Keratinocyte (primary cell): Measurements from ENCODE around the gene KDSR. TPM values are rescaled to one million over a fixed set of nuclear protein-coding genes. Genes with fewer than 3 reads are reported as not detected.

Experiments used
- DNase-seq: peaks from one replicate; pipeline ENCODE4 v3.0.0-alpha.2; 2011; ENCODE audit warnings: low read depth, missing footprints, low spot score
- FAIRE-seq: peaks from 2 replicates; lab custom pipeline; 2011; peaks lifted over from hg19 to GRCh38; lab: Jason Lieb, UNC
- H2AFZ ChIP-seq: 2 replicates; pipeline ENCODE4 v1.6.0; 2012; ENCODE audit warnings: low read length, control low read depth, inconsistent platforms; ENCODE audit not compliant: control insufficient read depth
- H3K27ac ChIP-seq: 2 replicates; pipeline ENCODE4 v1.5.1; 2011; ENCODE audit warnings: low read length; ENCODE audit not compliant: control insufficient read depth, insufficient read depth
- H3K27me3 ChIP-seq: 3 replicates; pipeline ENCODE4 v1.6.0; 2011; ENCODE audit warnings: low read length; ENCODE audit not compliant: control insufficient read depth, insufficient read depth; ENCODE audit errors: extremely low read depth
- H3K36me3 ChIP-seq, 2 experiments: 2 replicates in 1 of 2; 3 replicates in 1 of 2; pipeline ENCODE4 v1.5.1; 2011; ENCODE audit warnings: low read length in 2 of 2, mild to moderate bottlenecking in 1 of 2; ENCODE audit not compliant: control insufficient read depth in 2 of 2, insufficient read depth in 2 of 2; ENCODE audit errors: extremely low read depth in 1 of 2
- H3K4me1 ChIP-seq: 3 replicates; pipeline ENCODE4 v1.5.1; 2011; ENCODE audit warnings: low read length; ENCODE audit not compliant: control insufficient read depth, insufficient read depth; ENCODE audit errors: extremely low read depth
- H3K4me2 ChIP-seq: 3 replicates; pipeline ENCODE4 v1.6.0; 2011; ENCODE audit warnings: low read depth, low read length; ENCODE audit not compliant: control insufficient read depth, insufficient read depth; ENCODE audit errors: extremely low read depth
- H3K4me3 ChIP-seq, 3 experiments: fragments of 200-600 bp in 1 of 3; sonication (generic) in 1 of 3; 2 replicates in 2 of 3; 3 replicates in 1 of 3; pipeline ENCODE4 v1.5.1; 2011 to 2016; ENCODE audit warnings: low read length in 3 of 3, mild to moderate bottlenecking in 3 of 3, control low read depth in 2 of 3, inconsistent platforms in 1 of 3, low read depth in 1 of 3, mixed read lengths in 1 of 3, mixed run types in 1 of 3, moderate library complexity in 1 of 3; ENCODE audit not compliant: control insufficient read depth in 2 of 3, insufficient read depth in 2 of 3; ENCODE audit errors: extremely low read depth in 1 of 3
- H3K79me2 ChIP-seq: 2 replicates; pipeline ENCODE4 v1.6.0; 2012; ENCODE audit warnings: low read length; ENCODE audit not compliant: control insufficient read depth, insufficient read depth
- H3K9ac ChIP-seq: 3 replicates; pipeline ENCODE4 v1.6.0; 2011; ENCODE audit warnings: low read length; ENCODE audit not compliant: control insufficient read depth, insufficient read depth; ENCODE audit errors: extremely low read depth
- H3K9me1 ChIP-seq: 3 replicates; pipeline ENCODE4 v1.6.0; 2011; ENCODE audit warnings: low read length; ENCODE audit not compliant: control insufficient read depth, insufficient read depth; ENCODE audit errors: extremely low read depth
- H3K9me3 ChIP-seq: 2 replicates; pipeline ENCODE4 v1.5.1; 2012; ENCODE audit warnings: low read depth, low read length; ENCODE audit not compliant: control insufficient read depth
- H4K20me1 ChIP-seq: 3 replicates; pipeline ENCODE4 v1.6.0; 2011; ENCODE audit warnings: low read length; ENCODE audit not compliant: control insufficient read depth, insufficient read depth; ENCODE audit errors: extremely low read depth
- EZH2 ChIP-seq: IDR thresholded peaks from one replicate; pipeline ENCODE4 v1.6.1; 2012; ENCODE audit warnings: inconsistent platforms, mild to moderate bottlenecking, low read length, moderate library complexity
- dilution Hi-C: fragments of 300-500 bp; cut with MboI; formaldehyde crosslinking; loops from one replicate; pipeline ENCODE4 v1.7.0; 2020; ENCODE audit warnings: low sequenced_read_pairs; ENCODE audit not compliant: extremely low pct_ligation_motif_present
- polyA plus RNA-seq, 5 experiments: library from polyadenylated mRNA; depleted of rRNA in 3 of 5; stranded (reverse) in 3 of 5; stranded (forward) in 1 of 5; unstranded in 1 of 5; fragments of >200 nt; gene quantifications; 1 replicate in 1 of 5; 2 replicates in 3 of 5; 3 replicates in 1 of 5; pipeline versions ENCODE4 v1.2.1 to v1.2.3, GENCODE V29; 2011 to 2012; ENCODE audit warnings: missing spikeins in 2 of 5, low read depth in 1 of 5, low replicate concordance in 1 of 5
- TF ChIP-seq, protein P1 (sequence below), 3 experiments: IDR thresholded peaks in 1 of 3; conservative IDR thresholded peaks in 1 of 3; optimal IDR thresholded peaks in 1 of 3; 2 replicates in 2 of 3; 3 replicates in 1 of 3; pipeline versions ENCODE3 to v1.5.1; 2011; ENCODE audit warnings: low read length in 3 of 3, mild to moderate bottlenecking in 3 of 3, moderate library complexity in 2 of 3, control low read depth in 1 of 3, inconsistent platforms in 1 of 3; ENCODE audit not compliant: insufficient read depth in 2 of 3; ENCODE audit errors: extremely low read depth in 1 of 3

The KDSR gene
- polyA plus RNA-seq, 1 donor (not counting 4 experiments of a cell fraction or from before 2014, with no cell fraction given) = 68.6 TPM

- no peaks in the 10 kb centered on the region for H3K9me3 ChIP-seq
- H3K4me3 ChIP-seq = no peak overlapping the region
- H3K9me1 ChIP-seq = no peaks in the 10 kb centered on the region
- no peak overlapping the region for H2AFZ ChIP-seq
- no peaks in the 10 kb centered on the region for H3K27me3 ChIP-seq
- H3K9ac ChIP-seq = no peak overlapping the region
- dilution Hi-C loops = loop anchor here (25.0 kb wide), 1 partner anchor 291 kb away; no protein-coding TSS in a partner anchor
- TF ChIP-seq, protein P1, sequence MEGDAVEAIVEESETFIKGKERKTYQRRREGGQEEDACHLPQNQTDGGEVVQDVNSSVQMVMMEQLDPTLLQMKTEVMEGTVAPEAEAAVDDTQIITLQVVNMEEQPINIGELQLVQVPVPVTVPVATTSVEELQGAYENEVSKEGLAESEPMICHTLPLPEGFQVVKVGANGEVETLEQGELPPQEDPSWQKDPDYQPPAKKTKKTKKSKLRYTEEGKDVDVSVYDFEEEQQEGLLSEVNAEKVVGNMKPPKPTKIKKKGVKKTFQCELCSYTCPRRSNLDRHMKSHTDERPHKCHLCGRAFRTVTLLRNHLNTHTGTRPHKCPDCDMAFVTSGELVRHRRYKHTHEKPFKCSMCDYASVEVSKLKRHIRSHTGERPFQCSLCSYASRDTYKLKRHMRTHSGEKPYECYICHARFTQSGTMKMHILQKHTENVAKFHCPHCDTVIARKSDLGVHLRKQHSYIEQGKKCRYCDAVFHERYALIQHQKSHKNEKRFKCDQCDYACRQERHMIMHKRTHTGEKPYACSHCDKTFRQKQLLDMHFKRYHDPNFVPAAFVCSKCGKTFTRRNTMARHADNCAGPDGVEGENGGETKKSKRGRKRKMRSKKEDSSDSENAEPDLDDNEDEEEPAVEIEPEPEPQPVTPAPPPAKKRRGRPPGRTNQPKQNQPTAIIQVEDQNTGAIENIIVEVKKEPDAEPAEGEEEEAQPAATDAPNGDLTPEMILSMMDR (optimal IDR thresholded peaks at IDR 0.05 in 1 of 3, IDR thresholded peaks at IDR 0.05 in 1 of 3, conservative IDR thresholded peaks at IDR 0.05 in 1 of 3; ENCODE audit: extremely low read depth in 1 of 3, insufficient read depth in 2 of 3, low read length in 3 of 3) = no peak
- no peak for TF ChIP-seq EZH2
- DNase-seq = no peak
- H4K20me1 ChIP-seq = no peaks in the 10 kb centered on the region
- H3K79me2 ChIP-seq = no peaks in the 10 kb centered on the region
- no peaks in the 10 kb centered on the region for H3K36me3 ChIP-seq
- no peak for FAIRE-seq
- H3K27ac ChIP-seq = no peak overlapping the region
- H3K4me2 ChIP-seq = no peak overlapping the region
- H3K4me1 ChIP-seq = no peaks in the 10 kb centered on the region
These were observed 64.2 kb downstream of the KDSR start for GRCh38 chr18:63302636-63303405.

- Histone ChIP-seq H3K9me1 (no peaks in the 10 kb centered on the region), H3K27ac (no peak overlapping the region), H2AFZ (no peak overlapping the region), H3K36me3 (no peaks in the 10 kb centered on the region), H3K79me2 (no peaks in the 10 kb centered on the region), H3K9ac (no peak overlapping the region), H3K4me3 (no peak overlapping the region), H3K4me1 (no peaks in the 10 kb centered on the region), H4K20me1 (no peaks in the 10 kb centered on the region), H3K4me2 (no peak overlapping the region), H3K9me3 (no peaks in the 10 kb centered on the region), H3K27me3 (no peaks in the 10 kb centered on the region)
- FAIRE-seq (no peak), DNase-seq (no peak)
- dilution Hi-C loops = loop anchor here (25.0 kb wide), 1 partner anchor 290 kb away; no protein-coding TSS in a partner anchor
- TF ChIP-seq EZH2 = no peak
- TF ChIP-seq, protein P1 (optimal IDR thresholded peaks at IDR 0.05 in 1 of 3, IDR thresholded peaks at IDR 0.05 in 1 of 3, conservative IDR thresholded peaks at IDR 0.05 in 1 of 3; ENCODE audit: extremely low read depth in 1 of 3, insufficient read depth in 2 of 3, low read length in 3 of 3) = no peak
These were observed 64.8 kb downstream of the KDSR start for GRCh38 chr18:63302220-63302619.
